Stimulated activated CD8-positive, alpha-beta memory T cell treated with anti-CD3 and anti-CD28 coated beads, Interleukin-12 subunit alpha, Interleukin-12 subunit beta, amount 100 ng/mL, for 24 hours (primary cell): Measurements from ENCODE around the gene ZNF836.

Source experiments
- DNase-seq: peaks from one replicate; pipeline ENCODE4 v3.0.0-alpha.2; 2020; ENCODE audit errors: extremely low read depth

Gene ZNF836

DNA sequence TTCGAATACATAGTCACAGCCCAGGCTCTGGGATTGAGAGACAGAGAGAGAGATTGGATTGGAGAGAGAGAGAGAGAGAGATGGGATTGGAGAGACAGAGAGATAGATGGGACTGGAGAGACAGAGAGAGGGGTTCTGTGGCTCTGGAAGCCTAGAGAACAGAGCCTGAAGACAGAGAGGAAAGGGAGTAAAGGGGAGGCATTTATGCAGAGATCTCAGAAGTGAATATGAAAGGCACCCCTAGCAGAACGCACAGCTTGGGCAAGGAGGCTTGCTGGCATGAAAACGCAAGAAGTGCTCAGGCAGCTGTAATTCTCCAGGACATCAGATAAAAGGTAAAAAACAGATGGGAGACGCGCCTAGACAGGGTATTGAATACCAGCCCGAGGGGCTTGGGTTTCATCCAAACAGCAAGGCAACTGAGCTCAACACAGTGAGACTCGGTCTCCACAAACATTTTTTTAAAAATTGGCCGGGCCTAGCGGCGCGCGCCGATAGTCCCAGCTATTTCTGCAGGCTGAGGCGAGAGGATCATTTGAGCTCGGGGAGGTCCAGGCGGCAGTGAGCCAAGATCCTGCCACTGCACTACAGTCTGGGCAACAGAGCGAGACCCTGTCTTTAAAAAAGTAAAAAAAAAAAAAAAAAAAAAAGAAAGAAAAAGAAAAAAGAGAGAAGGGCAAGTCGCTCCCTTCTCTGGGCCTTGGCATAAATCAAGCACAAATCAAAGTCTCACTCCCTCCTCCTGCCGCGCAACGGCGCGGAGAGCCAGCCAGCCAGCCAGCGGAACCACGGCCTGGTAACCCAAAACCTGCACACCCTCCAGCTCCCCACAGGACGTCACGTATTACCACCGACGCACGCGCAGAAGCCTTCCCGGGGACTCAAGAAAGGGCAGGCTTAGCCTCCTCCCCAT lies 17.7 kb upstream of the ZNF836 start:
- DNase-seq = no peak

DNA sequence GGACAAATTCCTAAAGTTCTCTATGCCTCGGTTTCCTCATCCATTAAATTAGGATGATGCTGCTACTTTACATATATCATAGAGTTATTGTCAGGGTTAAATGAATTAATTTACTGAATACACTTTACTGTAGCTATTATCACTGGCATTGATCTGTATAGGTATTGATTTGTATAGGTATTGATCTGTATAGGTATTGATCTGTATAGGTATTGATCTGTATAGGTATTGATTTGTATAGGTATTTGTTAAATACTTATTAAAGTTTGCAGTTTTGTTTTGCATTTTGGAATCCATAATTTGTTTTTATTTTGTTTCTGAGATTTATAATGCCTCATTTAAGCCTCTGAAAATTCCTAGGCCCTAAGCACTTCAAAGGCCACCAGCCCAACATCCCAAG lies 16.0 kb upstream of the ZNF836 start:
- DNase-seq = no peak

GRCh38 chr19:52176574-52176973 lies 5.2 kb upstream of the ZNF836 start:
- no peak for DNase-seq

DNA sequence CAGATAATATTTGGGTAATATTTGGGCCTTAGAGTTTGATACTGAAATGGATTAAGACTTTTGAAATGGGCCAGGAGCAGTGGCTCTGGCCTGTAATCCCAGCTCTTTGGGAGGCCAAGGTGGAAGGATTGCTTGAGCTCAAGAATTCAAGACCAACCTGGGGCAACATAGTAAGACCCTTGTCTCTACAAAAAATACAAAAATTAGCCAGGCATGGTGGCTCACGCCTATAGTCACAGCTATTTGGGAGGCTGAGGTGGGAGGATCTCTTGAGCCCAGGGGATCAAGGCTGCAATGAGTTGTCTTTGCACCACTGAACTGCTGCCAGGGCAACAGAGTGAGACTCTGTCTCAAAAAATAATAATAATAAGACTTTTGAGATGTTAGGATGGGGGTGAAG lies 926 bp upstream of the ZNF836 start:
- DNase-seq = no peak

DNA sequence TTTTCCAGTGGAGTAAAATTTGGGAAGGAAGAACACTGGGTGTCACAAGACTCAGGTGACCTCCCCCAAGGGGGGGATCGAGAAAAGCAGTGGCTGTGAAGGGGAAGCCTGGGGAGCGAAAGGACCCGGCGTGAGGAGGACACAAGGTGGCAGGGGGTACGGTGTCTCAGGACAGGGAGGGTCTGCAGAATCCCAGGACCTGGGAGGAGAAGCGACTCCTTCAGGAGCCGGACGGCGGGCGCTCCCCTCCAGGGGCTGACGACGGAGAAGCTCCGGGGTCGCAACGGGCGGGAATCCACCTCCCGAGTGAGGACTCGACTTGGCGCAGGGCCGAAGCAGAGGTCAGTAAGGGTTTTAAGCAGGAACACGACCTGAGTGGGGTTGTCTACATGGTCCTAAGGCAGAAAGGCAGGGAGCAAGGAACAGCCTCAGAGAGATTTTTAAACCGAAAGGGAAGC lies 529 bp downstream of the ZNF836 start:
- DNase-seq = no peak

DNA sequence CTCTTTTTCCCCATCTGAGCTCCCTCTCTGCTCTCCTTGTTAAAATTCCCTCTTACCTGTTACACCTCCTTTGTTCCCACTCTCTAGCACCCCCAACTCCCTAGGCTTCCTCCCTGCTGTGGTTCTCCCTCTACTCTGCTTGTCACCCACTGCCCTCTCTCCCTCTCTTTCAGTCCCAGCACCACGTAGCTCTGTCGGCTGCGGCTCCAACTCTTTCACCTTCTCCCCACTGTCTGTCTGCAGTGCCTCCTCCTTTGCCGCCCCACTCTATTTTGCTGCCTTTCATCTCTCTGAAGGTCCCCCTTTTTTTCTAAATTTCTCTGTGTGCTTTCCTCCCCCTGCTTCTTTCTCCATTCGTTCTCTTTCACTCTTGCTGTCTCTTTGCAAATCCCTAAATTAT lies 1.1 kb downstream of the ZNF836 start:
- no peak for DNase-seq

DNA sequence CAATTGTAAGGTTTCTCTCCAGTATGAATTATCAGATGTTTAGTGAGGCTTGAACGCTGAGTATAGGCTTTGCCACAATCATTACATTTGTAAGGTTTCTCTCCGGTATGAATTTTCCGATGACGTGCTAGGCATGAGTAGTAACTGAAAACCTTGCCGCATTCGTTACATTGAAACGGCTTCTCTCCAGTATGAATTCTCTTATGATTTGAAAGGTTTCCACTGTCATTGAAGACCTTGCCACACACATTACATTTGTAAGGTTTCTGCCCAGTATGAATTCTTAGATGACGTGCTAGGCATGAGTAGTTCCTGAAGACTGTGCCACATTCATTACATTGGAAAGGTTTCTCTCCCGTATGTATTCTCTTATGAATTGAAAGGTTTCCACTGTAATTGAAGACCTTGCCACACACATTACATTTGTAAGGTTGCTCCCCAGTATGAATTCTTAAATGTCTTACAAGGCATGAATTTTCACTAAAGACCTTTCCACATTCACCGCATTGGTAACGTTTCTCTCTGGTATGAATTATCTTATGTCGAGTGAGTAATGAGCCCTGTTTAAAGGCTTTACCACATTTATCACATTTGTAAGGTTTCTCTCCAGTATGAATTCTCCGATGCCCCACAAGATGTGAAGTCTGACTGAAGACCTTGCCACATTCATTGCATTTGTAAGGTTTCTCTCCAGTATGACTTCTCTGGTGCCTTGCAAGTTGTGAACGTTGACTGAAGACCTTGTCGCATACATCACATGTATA lies 15.6 kb downstream of the ZNF836 start:
- no peak for DNase-seq

DNA sequence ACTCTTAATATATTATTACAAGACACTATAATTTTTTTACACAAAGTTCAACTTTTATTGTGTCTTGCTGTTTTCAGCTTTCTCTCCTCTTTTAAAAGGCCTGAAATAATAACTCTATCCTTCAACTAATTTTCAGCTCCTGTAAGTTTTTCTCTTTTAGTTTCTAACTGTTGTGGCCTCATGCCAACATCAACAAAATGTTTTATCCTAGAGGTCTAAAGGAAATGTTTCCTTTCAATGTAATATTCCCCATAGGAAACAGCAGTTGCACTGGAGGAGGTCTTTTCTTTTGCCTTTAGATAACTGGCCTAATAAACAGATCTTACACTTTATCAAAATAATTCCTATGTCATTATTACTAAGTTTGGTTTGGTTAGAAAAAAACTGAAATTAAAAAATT lies 23.2 kb downstream of the ZNF836 start:
- DNase-seq = no peak

DNA sequence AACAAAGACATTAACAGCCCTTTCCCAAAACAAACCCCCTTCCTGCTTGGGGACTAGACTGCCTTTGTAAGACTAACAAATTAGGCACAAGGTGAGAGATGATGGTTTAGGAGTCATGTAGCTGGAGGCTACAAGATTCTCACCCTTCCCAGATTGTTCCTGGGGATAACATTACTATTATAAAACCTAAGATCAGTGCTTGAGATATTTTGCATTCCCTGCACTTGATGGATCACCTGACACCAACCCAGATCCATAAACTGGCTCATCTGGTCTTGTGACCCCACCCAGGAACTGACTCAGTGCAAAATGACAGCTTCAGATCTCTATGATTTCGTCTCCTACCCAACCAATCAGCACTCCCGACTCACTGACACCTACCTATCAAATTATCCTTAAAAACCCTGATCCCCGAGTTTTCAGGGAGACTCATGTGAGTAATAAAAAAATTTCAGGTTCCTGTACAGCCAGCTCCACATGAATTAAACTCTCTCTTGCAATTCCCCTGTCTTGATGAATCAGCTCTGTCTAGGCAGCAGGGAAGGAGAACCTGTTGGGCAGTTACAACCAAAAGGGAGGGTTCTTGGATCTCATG lies 29.3 kb downstream of the ZNF836 start:
- DNase-seq = no peak

DNA sequence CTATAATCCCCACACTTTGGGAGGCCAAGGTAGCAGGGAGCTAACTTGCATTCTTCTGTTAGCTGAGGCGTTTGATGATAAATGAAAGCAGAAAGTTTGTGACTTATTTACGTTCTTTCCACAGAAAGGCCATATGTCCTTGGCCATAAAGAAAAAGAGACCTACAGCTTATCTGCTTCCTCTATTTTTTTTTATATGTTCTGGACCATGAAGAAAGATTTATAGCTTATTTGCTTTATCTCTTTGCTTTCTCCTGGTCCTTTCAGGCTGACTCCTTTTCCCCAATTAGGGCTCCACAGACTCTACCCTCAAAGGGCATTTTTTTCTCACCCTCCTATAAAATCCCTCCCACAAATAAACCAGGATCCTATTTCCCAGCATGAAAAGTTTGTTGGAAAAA lies 30.2 kb downstream of the ZNF836 start:
- no peak for DNase-seq

GRCh38 chr19:52140032-52140710 lies 31.2 kb downstream of the ZNF836 start:
- no peak for DNase-seq

DNA sequence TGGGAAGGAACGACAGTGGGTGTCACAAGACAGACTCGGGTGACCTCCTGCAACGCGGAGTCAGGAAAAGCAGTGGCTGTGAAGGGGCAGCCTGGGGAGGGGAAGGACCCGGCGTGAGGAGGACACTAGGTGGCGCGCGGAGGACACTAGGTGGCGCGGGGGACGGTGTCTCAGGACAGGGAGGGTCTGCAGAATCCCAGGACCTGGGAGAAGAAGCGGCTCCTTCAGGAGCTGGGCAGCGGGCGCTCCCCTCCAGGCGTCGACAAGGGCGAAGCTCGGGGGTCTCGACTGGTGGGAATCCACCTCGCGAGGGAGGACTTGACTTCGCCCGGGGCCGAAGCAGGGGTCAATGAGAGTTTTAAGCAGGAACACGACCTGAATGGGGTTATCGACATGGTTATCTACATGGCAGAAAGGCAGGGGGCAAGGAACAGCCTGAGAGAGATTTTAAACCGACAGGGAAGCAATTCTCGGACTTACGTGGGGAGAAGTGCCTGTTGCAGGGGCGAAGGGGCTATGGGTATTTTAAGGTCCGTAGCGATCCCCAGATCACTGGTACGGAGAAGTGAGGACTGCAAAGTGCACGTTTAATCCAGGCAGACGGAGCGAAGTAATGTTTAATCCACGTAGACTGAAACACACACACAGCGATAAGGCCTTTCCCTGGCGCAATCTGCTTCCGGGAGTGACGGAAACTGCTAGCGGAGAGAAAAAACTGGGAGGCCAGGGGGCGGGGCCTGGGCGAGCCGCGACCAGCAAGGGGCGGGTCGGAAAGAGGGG lies 32.0 kb downstream of the ZNF836 start, which contains the start of gene ZNF616:
ZNF616 (minus strand) TSS at position 687 of the 780 bp plus-strand sequence. CDS start 9,426 bp downstream, outside the sequence.
- peak; percentile 92 for DNase-seq

DNA sequence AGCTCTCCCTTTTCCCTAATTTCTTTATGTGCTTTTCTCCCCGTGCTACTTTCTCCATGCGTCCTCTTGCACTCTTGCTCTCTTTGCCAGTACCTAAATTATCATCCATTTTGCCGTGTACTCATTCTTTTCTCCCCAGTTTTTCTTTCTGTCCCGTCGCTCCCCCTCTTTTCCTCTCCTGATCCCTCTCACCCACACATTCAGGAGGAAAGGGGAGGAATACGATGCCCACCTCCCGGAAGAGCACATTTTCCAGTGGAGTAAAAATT lies 32.5 kb downstream of the ZNF836 start:
- no peak for DNase-seq

GRCh38 chr19:52138278-52138982 lies 33.0 kb downstream of the ZNF836 start:
- DNase-seq = no peak

GRCh38 chr19:52120286-52120685 lies 51.1 kb downstream of the ZNF836 start:
- no peak for DNase-seq

GRCh38 chr19:52115526-52116053 lies 55.8 kb downstream of the ZNF836 start:
- no peak for DNase-seq

DNA sequence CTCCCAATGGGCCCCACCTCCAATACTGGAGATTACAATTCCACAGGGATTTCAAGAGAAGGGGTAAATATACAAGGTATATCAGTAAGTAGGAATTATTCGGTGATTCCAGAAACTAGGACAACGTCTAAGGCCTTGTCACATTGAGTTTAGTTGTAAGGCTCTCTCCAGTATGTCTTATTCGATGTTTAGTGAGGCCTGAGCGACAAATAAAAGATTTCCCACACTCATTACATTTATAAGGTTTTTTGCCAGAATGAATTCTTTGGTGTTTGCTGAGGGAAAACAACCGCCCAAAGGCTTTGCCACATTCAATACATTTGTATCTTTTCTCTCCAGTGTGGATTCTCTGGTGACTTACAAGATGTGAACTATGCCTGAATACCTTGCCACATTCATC lies 56.7 kb downstream of the ZNF836 start:
- no peak for DNase-seq

GRCh38 chr19:52112624-52113023 lies 58.8 kb downstream of the ZNF836 start:
- DNase-seq = no peak

DNA sequence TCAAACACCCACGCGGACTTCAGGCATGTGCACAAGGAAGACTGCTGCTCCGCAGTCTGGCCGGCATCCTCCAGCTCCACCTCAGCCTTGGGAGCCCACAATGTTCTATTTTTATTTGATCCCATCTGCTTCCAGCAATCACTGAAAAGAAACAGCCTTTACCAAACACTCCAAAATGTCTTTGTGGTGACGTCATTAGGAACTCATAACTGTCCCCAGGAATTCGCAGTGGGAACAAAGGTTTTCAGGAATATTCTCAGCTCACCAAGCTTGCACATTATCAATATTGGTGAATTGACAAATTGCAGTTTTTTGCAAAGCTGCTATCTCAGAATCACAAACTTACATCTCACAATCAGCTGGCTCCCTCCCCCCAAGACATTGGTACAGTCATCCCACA lies 60.6 kb downstream of the ZNF836 start:
- DNase-seq = no peak
